Stimulated activated CD4-positive, alpha-beta T cell treated with anti-CD3 and anti-CD28 coated beads, Interleukin-1b, Interleukin-23, amount 100 ng/mL, for 4 hours (primary cell): ENCODE measurements around the gene DIAPH3.

ENCODE experiments used
- DNase-seq, 2 donors: peaks; one replicate each; pipeline ENCODE4 v3.0.0-alpha.2; 2020; ENCODE audit warnings: low read depth in 2 of 2

The DIAPH3 gene

GRCh38 chr13:60158321-60158801 is 5.4 kb downstream of the DIAPH3 start:
- no peak for DNase-seq

GRCh38 chr13:60155978-60156377 is 7.8 kb downstream of the DIAPH3 start:
- DNase-seq, result no peak

- no peak for DNase-seq
Measured at GRCh38 chr13:60152904-60153303, 10.8 kb downstream of the DIAPH3 start.

- no peak for DNase-seq
Measured at GRCh38 chr13:60152114-60152513, 11.6 kb downstream of the DIAPH3 start.

- DNase-seq, result no peak
Measured at GRCh38 chr13:60150538-60150937, 13.2 kb downstream of the DIAPH3 start.

GRCh38 chr13:60148918-60149317 is 14.8 kb downstream of the DIAPH3 start:
- DNase-seq, result no peak

- DNase-seq, result no peak
Measured at GRCh38 chr13:60147361-60147760, 16.4 kb downstream of the DIAPH3 start.

- no peak for DNase-seq
Measured at GRCh38 chr13:60146471-60146870, 17.3 kb downstream of the DIAPH3 start.

- DNase-seq, result no peak
Measured at GRCh38 chr13:60143775-60144174, 20.0 kb downstream of the DIAPH3 start.

- DNase-seq, result no peak
Measured at GRCh38 chr13:60139272-60139671, 24.5 kb downstream of the DIAPH3 start.

- DNase-seq, result no peak
Measured at GRCh38 chr13:60138674-60139073, 25.1 kb downstream of the DIAPH3 start.

- DNase-seq, result no peak
Measured at GRCh38 chr13:60137911-60138560, 25.7 kb downstream of the DIAPH3 start.

- no peak for DNase-seq
Measured at GRCh38 chr13:60135344-60135743, 28.4 kb downstream of the DIAPH3 start.

GRCh38 chr13:60134376-60134775 is 29.4 kb downstream of the DIAPH3 start:
- DNase-seq, result no peak

GRCh38 chr13:60121337-60121687 is 42.4 kb downstream of the DIAPH3 start:
- no peak for DNase-seq

GRCh38 chr13:60120617-60121336 is 43.0 kb downstream of the DIAPH3 start:
- no peak for DNase-seq

- no peak for DNase-seq
Measured at GRCh38 chr13:60118696-60119400, 44.9 kb downstream of the DIAPH3 start.

GRCh38 chr13:60114499-60115028 is 49.2 kb downstream of the DIAPH3 start:
- DNase-seq, result no peak

- DNase-seq, result no peak
Measured at GRCh38 chr13:60112771-60113170, 51.0 kb downstream of the DIAPH3 start.

GRCh38 chr13:60111691-60112090 is 52.0 kb downstream of the DIAPH3 start:
- DNase-seq, result no peak

GRCh38 chr13:60109285-60109684 is 54.4 kb downstream of the DIAPH3 start:
- no peak for DNase-seq

GRCh38 chr13:60108589-60108988 is 55.1 kb downstream of the DIAPH3 start:
- DNase-seq, result no peak
